Measurements from ENCODE around the gene DTYMK. TPM values are rescaled to one million over a fixed set of nuclear protein-coding genes. Genes with fewer than 3 reads are reported as not detected.

Gene DTYMK
- polyA plus RNA-seq, 4 donors: 33.6 to 45.9 (median 35.6) TPM

- no peak for DNase-seq (ENCODE audit: low read depth in 4 of 4, low spot score in 3 of 4)
These were observed 33.9 kb downstream of the DTYMK start for GRCh38 chr2:241652722-241653121.

GRCh38 chr2:241652142-241652541, 34.5 kb downstream of the DTYMK start:
- DNase-seq (ENCODE audit: low read depth in 4 of 4, low spot score in 3 of 4): no peak

GRCh38 chr2:241649927-241650326, 36.7 kb downstream of the DTYMK start:
- DNase-seq (ENCODE audit: low read depth in 4 of 4, low spot score in 3 of 4): no peak

- no peak for DNase-seq (ENCODE audit: low read depth in 4 of 4, low spot score in 3 of 4)
These were observed 37.2 kb downstream of the DTYMK start for GRCh38 chr2:241649404-241649803.

GRCh38 chr2:241648453-241648852, 38.2 kb downstream of the DTYMK start:
- DNase-seq (ENCODE audit: low read depth in 4 of 4, low spot score in 3 of 4): no peak

GRCh38 chr2:241645915-241646645, 40.5 kb downstream of the DTYMK start:
- DNase-seq (ENCODE audit: low read depth in 4 of 4, low spot score in 3 of 4): no peak

GRCh38 chr2:241645056-241645914, 41.3 kb downstream of the DTYMK start:
- DNase-seq (ENCODE audit: low read depth in 4 of 4, low spot score in 3 of 4): no peak

- DNase-seq (ENCODE audit: low read depth in 4 of 4, low spot score in 3 of 4): no peak
These were observed 45.0 kb downstream of the DTYMK start for GRCh38 chr2:241641631-241642030.

GRCh38 chr2:241640165-241640795, 46.3 kb downstream of the DTYMK start:
- DNase-seq (ENCODE audit: low read depth in 4 of 4, low spot score in 3 of 4): no peak

- no peak for DNase-seq (ENCODE audit: low read depth in 4 of 4, low spot score in 3 of 4)
These were observed 47.2 kb downstream of the DTYMK start for GRCh38 chr2:241639385-241639784.

- DNase-seq (ENCODE audit: low read depth in 4 of 4, low spot score in 3 of 4): no peak
These were observed 47.7 kb downstream of the DTYMK start for GRCh38 chr2:241638940-241639339.

- no peak for DNase-seq (ENCODE audit: low read depth in 4 of 4, low spot score in 3 of 4)
These were observed 48.6 kb downstream of the DTYMK start for GRCh38 chr2:241637795-241638660.

- DNase-seq (ENCODE audit: low read depth in 4 of 4, low spot score in 3 of 4): peak; percentile 78 to 90 (median 80)
These were observed 49.4 kb downstream of the DTYMK start, which contains the start of the genes ATG4B and THAP4 for GRCh38 chr2:241637018-241637794. ATG4B (plus strand) TSS chr2:241637693; CDS start chr2:241637715, 22 bp downstream. THAP4 (minus strand) TSS chr2:241637158; CDS start chr2:241637017, 141 bp downstream.

GRCh38 chr2:241636182-241637017, 50.2 kb downstream of the DTYMK start:
- DNase-seq (ENCODE audit: low read depth in 4 of 4, low spot score in 3 of 4): no peak

- no peak for DNase-seq (ENCODE audit: low read depth in 4 of 4, low spot score in 3 of 4)
These were observed 50.9 kb downstream of the DTYMK start for GRCh38 chr2:241635756-241636155.

- no peak for DNase-seq (ENCODE audit: low read depth in 4 of 4, low spot score in 3 of 4)
These were observed 53.1 kb downstream of the DTYMK start for GRCh38 chr2:241633561-241633960.

- no peak for DNase-seq (ENCODE audit: low read depth in 4 of 4, low spot score in 3 of 4)
These were observed 53.9 kb downstream of the DTYMK start for GRCh38 chr2:241632478-241633325.
